Loucy (cell line): ENCODE measurements around the gene ZNF350.

Experiments used
- H2AFZ ChIP-seq: fragments of 200-600 bp; sonication (generic); 2 replicates; pipeline ENCODE4 v1.6.0; 2016; ENCODE audit warnings: antibody characterized with exemption, mild to moderate bottlenecking, low read length, moderate library complexity
- H3F3A ChIP-seq: fragments of 200-600 bp; 2 replicates; pipeline ENCODE4 v1.6.0; 2016; ENCODE audit warnings: antibody characterized with exemption, low read depth, mild to moderate bottlenecking
- H3K27me3 ChIP-seq: fragments of 200-600 bp; sonication (generic); 2 replicates; pipeline ENCODE4 v1.6.1; 2014; ENCODE audit warnings: low read length, mild to moderate bottlenecking; ENCODE audit not compliant: insufficient read depth, poor library complexity, severe bottlenecking
- H3K36me3 ChIP-seq: fragments of 200-600 bp; sonication (generic); 2 replicates; pipeline ENCODE4 v1.6.1; 2016; ENCODE audit warnings: low read length; ENCODE audit not compliant: insufficient read depth
- H3K4me1 ChIP-seq: fragments of 200-600 bp; sonication (generic); 2 replicates; pipeline ENCODE4 v1.5.1; 2014; ENCODE audit warnings: low read length, mild to moderate bottlenecking; ENCODE audit not compliant: insufficient read depth, poor library complexity, severe bottlenecking
- H3K4me2 ChIP-seq: fragments of 200-600 bp; sonication (generic); 2 replicates; pipeline ENCODE4 v1.6.0; 2014; ENCODE audit warnings: antibody characterized with exemption, low read length, low read depth, mild to moderate bottlenecking; ENCODE audit not compliant: poor library complexity, severe bottlenecking
- H3K4me3 ChIP-seq: fragments of 200-600 bp; sonication (generic); 2 replicates; pipeline ENCODE4 v1.5.1; 2014; ENCODE audit warnings: low read length, mild to moderate bottlenecking, mixed read lengths; ENCODE audit not compliant: poor library complexity, severe bottlenecking
- H3K79me2 ChIP-seq: fragments of 200-600 bp; sonication (generic); 2 replicates; pipeline ENCODE4 v1.6.1; 2014; ENCODE audit warnings: low read length; ENCODE audit not compliant: insufficient read depth
- H3K9ac ChIP-seq: fragments of 200-600 bp; sonication (generic); 2 replicates; pipeline ENCODE4 v1.6.0; 2014; ENCODE audit warnings: mild to moderate bottlenecking, low read depth, low read length, moderate library complexity; ENCODE audit not compliant: poor library complexity, severe bottlenecking
- H3K9me2 ChIP-seq: fragments of 200-600 bp; sonication (generic); replicated peaks from 2 replicates; pipeline ENCODE4 v1.6.1; 2016; ENCODE audit warnings: low read depth, low read length, mixed read lengths
- H3K9me3 ChIP-seq: fragments of 200-600 bp; sonication (generic); 2 replicates; pipeline ENCODE4 v1.6.1; 2014; ENCODE audit warnings: mild to moderate bottlenecking, antibody characterized with exemption, low read length, low read depth; ENCODE audit not compliant: insufficient read depth
- H4K20me1 ChIP-seq: fragments of 200-600 bp; sonication (generic); 2 replicates; pipeline ENCODE4 v1.6.0; 2014; ENCODE audit warnings: antibody characterized with exemption, low read length, mild to moderate bottlenecking; ENCODE audit not compliant: insufficient read depth, poor library complexity, severe bottlenecking
- EZH2phosphoT487 ChIP-seq: fragments of 200-600 bp; IDR thresholded peaks from 2 replicates; pipeline ENCODE4 v1.6.1; 2018; ENCODE audit warnings: antibody characterized with exemption, mild to moderate bottlenecking, moderate library complexity, borderline replicate concordance
- TF ChIP-seq, protein P1 (sequence below): fragments of 200-600 bp; sonication (generic); conservative IDR thresholded peaks from 2 replicates; pipeline ENCODE4 v1.5.1; 2014; ENCODE audit warnings: mild to moderate bottlenecking, antibody characterized with exemption, low read length

ZNF350 gene

DNA sequence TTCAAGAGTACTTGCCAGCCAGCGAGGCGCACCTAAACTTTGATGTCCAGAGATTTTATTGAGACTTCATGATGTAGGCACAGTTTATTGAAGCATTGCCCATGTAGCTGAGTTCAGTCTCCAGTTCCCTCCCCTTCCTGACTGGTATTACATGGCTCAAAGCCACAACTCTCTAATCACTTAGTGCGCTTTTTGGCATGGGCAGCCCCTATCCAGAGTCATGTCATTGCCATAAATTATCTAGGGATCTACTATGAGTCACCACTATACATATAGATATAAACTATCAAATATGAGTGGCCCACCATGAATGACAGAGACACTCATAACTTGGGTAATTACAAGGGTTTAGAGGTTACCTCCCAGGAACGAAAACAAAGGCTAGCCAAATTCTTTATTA, 33.9 kb upstream of the ZNF350 start:
- Histone ChIP-seq H3F3A (no peaks in the 10 kb centered on the region), H3K27me3 (no peaks in the 10 kb centered on the region), H3K36me3 (peaks cover 70% of the 10 kb centered on the region), H3K4me3 (peak overlapping the region; percentile 15), H3K9ac (no peak overlapping the region), H3K4me1 (peaks cover 8% of the 10 kb centered on the region), H3K79me2 (peaks cover 37% of the 10 kb centered on the region; the same call in 1 of the 2 replicates), H2AFZ (no peak overlapping the region), H3K9me3 (peaks cover 11% of the 10 kb centered on the region; the same call in 1 of the 2 replicates), H3K4me2 (peak overlapping the region; percentile 21), H3K9me2 (no peaks in the 10 kb centered on the region), H4K20me1 (no peaks in the 10 kb centered on the region)
- TF ChIP-seq, protein P1, sequence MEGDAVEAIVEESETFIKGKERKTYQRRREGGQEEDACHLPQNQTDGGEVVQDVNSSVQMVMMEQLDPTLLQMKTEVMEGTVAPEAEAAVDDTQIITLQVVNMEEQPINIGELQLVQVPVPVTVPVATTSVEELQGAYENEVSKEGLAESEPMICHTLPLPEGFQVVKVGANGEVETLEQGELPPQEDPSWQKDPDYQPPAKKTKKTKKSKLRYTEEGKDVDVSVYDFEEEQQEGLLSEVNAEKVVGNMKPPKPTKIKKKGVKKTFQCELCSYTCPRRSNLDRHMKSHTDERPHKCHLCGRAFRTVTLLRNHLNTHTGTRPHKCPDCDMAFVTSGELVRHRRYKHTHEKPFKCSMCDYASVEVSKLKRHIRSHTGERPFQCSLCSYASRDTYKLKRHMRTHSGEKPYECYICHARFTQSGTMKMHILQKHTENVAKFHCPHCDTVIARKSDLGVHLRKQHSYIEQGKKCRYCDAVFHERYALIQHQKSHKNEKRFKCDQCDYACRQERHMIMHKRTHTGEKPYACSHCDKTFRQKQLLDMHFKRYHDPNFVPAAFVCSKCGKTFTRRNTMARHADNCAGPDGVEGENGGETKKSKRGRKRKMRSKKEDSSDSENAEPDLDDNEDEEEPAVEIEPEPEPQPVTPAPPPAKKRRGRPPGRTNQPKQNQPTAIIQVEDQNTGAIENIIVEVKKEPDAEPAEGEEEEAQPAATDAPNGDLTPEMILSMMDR, result no peak
- TF ChIP-seq EZH2phosphoT487, result no peak

DNA sequence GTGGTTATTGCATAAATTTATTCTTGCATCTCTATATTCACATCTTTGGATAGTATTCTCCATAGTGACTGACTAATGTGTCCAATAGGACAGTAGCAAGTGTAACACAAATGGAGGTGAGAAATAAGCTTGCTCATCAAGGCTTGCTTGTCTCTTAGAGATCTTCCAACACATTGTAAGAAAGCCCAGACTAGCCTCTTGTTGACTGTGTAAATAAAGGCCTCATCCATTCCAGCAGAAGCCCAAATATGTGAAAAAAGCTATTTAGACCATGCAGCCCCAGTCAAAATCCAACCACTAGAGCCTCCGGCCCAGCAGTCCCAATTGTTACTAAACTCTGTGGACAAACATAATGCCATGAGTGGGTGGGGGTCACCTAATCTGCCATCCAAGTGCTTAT, 24.0 kb upstream of the ZNF350 start:
- Histone ChIP-seq H3K9ac (no peak overlapping the region), H4K20me1 (no peaks in the 10 kb centered on the region), H3K9me2 (no peaks in the 10 kb centered on the region), H3K4me2 (no peak overlapping the region), H3K4me3 (no peak overlapping the region), H3K79me2 (peaks cover 17% of the 10 kb centered on the region), H3K36me3 (peaks cover 5% of the 10 kb centered on the region; the same call in 1 of the 2 replicates), H3K9me3 (no peaks in the 10 kb centered on the region), H3K4me1 (peaks cover 21% of the 10 kb centered on the region), H2AFZ (no peak overlapping the region), H3K27me3 (no peaks in the 10 kb centered on the region), H3F3A (0 out of 2 replicates have a peak, but pooled peaks cover 5% of the 10 kb centered on the region)
- TF ChIP-seq, protein P1, result no peak
- no peak for TF ChIP-seq EZH2phosphoT487

DNA sequence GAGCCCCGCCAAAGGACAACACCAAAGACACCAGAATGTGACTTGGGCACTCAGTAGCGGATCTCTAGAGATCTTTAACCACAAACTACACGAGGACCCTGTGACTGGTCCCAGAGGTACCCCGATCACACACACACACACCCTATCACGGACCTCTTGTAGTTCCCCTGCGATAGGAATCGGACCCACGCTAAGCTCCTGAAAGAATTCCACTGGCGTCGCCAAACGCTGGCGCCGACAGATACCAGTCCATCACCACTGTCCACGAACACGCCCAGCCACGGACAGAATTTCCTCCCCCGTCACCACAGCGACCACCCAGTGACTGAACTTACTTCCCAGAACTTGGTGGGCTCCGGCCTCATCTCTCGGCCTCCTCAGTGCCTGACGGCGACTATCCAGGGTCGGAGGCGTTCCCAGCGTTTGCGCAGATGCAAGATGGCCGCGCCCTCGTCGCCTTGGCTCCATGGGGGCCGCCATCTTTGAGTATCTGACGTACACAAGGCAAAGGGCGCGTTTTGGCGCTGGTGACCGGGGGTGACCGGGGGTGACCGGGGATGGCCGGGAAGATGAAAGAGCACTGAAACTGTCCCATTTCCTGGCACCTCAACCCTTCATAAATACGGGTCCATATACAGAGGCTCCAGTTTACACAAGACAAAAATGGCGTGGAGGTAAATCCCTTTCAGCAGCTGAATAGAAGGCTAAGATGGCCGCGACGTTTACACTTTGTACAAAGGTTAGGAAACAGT, 21.3 kb upstream of the ZNF350 start, which contains the start of gene ZNF615:
TSS of gene ZNF615 (minus strand) at position 406 of the 752 bp plus-strand sequence. CDS start 4,500 bp downstream, outside the sequence.
- Histone ChIP-seq H3K36me3 (0 out of 2 replicates have a peak, but pooled peaks cover 4% of the 10 kb centered on the region), H3K4me1 (peaks cover 26% of the 10 kb centered on the region), H3F3A (no peaks in the 10 kb centered on the region), H3K9ac (peak within 1 kb of the TSS; percentile 90), H3K4me3 (peak within 1 kb of the TSS; percentile 88), H2AFZ (peak within 1 kb of the TSS; percentile 95), H3K79me2 (peaks cover 21% of the 10 kb centered on the region), H3K27me3 (no peaks in the 10 kb centered on the region), H3K9me2 (no peaks in the 10 kb centered on the region), H4K20me1 (no peaks in the 10 kb centered on the region), H3K4me2 (peak within 1 kb of the TSS; percentile 90), H3K9me3 (no peaks in the 10 kb centered on the region)
- TF ChIP-seq, protein P1, result no peak
- TF ChIP-seq EZH2phosphoT487, result no peak
